K562 (cell line): Measurements from ENCODE around the gene ALG12. TPM values are rescaled to one million over a fixed set of nuclear protein-coding genes. Genes with fewer than 3 reads are reported as not detected.
A peak's percentile ranks its signal among the peaks of the same experiment; 100 is the strongest.

Source experiments
- ADNP ChIP-seq: fragments of 200-800 bp; sonication (Bioruptor generic); IDR thresholded peaks from 2 replicates; pipeline ENCODE4 v1.6.1; 2016; ENCODE audit warnings: missing genetic modification characterization, missing compliant biosample characterization
- AFF4 ChIP-seq: sonication (generic); formaldehyde crosslinking; IDR thresholded peaks from 2 replicates; pipeline ENCODE4 v1.8.0; 2023; ENCODE audit warnings: mild to moderate bottlenecking, missing genetic modification reagents
- BRD4 ChIP-seq: fragments of 200-600 bp; sonication (generic); IDR thresholded peaks from 2 replicates; pipeline ENCODE4 v1.6.1; 2017; ENCODE audit warnings: inconsistent platforms
- CREB5 ChIP-seq: fragments of 250-450 bp; sonication (Bioruptor Pico); IDR thresholded peaks from 2 replicates; pipeline ENCODE4 v1.5.0; 2020; ENCODE audit warnings: mild to moderate bottlenecking
- KLF6 ChIP-seq: fragments of 250-450 bp; sonication (Bioruptor Pico); IDR thresholded peaks from 2 replicates; pipeline ENCODE4 v1.4.0; 2020; ENCODE audit warnings: mild to moderate bottlenecking, moderate library complexity, borderline replicate concordance
- MITF ChIP-seq: IDR thresholded peaks from 2 replicates; pipeline ENCODE4 v1.6.1; 2014; ENCODE audit warnings: antibody characterized with exemption
- MLX ChIP-seq, 2 experiments: fragments of 450-650 bp in 1 of 2; sonication (generic) in 1 of 2; formaldehyde crosslinking; conservative IDR thresholded peaks; 2 replicates each; pipeline versions ENCODE4 v1.4.0 to v1.8.1; 2020 to 2022; ENCODE audit warnings: mild to moderate bottlenecking in 1 of 2, missing genetic modification reagents in 1 of 2
- PHF8 ChIP-seq: fragments of 200-600 bp; sonication (generic); IDR thresholded peaks from 2 replicates; pipeline ENCODE4 v1.6.1; 2012; ENCODE audit warnings: mixed run types, mild to moderate bottlenecking, inconsistent platforms, low read length, moderate library complexity, borderline replicate concordance
- SNRNP70 ChIP-seq: fragments of 200-400 bp; formaldehyde crosslinking; optimal IDR thresholded peaks from 2 replicates; pipeline ENCODE3; 2017; ENCODE audit warnings: low read depth, low read length
- VEZF1 ChIP-seq: fragments of 200-800 bp; sonication (Bioruptor generic); IDR thresholded peaks from 2 replicates; pipeline ENCODE4 v1.6.1; 2017; ENCODE audit warnings: missing genetic modification characterization, missing compliant biosample characterization
- ZEB2 ChIP-seq: fragments of 450-650 bp; IDR thresholded peaks from 2 replicates; pipeline ENCODE4 v1.6.1; 2016
- ZKSCAN8 ChIP-seq: fragments of 200-800 bp; sonication (Bioruptor generic); IDR thresholded peaks from 2 replicates; pipeline ENCODE4 v1.6.1; 2016; ENCODE audit warnings: missing genetic modification characterization, missing compliant biosample characterization
- ZNF165 ChIP-seq: fragments of 250-450 bp; sonication (Bioruptor Pico); IDR thresholded peaks from 2 replicates; pipeline ENCODE4 v1.4.0; 2020; ENCODE audit warnings: borderline replicate concordance
- ZNF280A ChIP-seq: fragments of 450-650 bp; IDR thresholded peaks from 2 replicates; pipeline ENCODE4 v1.6.1; 2018; ENCODE audit warnings: mild to moderate bottlenecking, low read depth; ENCODE audit not compliant: partially characterized antibody
- ZNF444 ChIP-seq: fragments of 250-450 bp; sonication (Bioruptor Pico); IDR thresholded peaks from 2 replicates; pipeline ENCODE4 v1.4.0; 2020; ENCODE audit warnings: mild to moderate bottlenecking, moderate library complexity
- polyA plus RNA-seq, 8 experiments: library from polyadenylated mRNA; depleted of rRNA in 4 of 8; stranded (reverse) in 5 of 8; unstranded in 3 of 8; fragments of >200 nt; fragmentation: Nextera tagmentation in 2 of 8; fragmentation: Illumina TruSeq in 1 of 8; extraction: Ambion mirVana in 2 of 8; extraction: Trizol in 1 of 8; gene quantifications; 2 replicates each; pipeline versions ENCODE4 v1.2.1 to v1.2.3, GENCODE V29; 2011 to 2014; ENCODE audit warnings: inconsistent platforms in 1 of 8, missing spikeins in 1 of 8
- total RNA-seq, 7 experiments: library from RNA; depleted of rRNA in 6 of 7; stranded (reverse); fragments of >200 nt in 6 of 7; fragmentation: Illumina TruSeq in 2 of 7; extraction: Trizol in 2 of 7; gene quantifications; 2 replicates each; pipeline versions ENCODE4 v1.2.1 to v1.2.3, GENCODE V29; 2011 to 2021; ENCODE audit warnings: low replicate concordance in 1 of 7

ALG12 gene
- total and polyA plus RNA-seq, 9 of the 15 experiments (the other 6 are each of a cell fraction or from before 2014, with no cell fraction given), result 0.20 to 8.5 (median 3.4) TPM

- peak; percentile 98 for TF ChIP-seq VEZF1
- peak; percentile 70 for TF ChIP-seq MITF
- TF ChIP-seq ADNP (tag), result no peak
- no peak for TF ChIP-seq ZNF444 (CRISPR knock-in tag)
- no peak for TF ChIP-seq ZKSCAN8
- TF ChIP-seq BRD4, result no peak
- TF ChIP-seq ZEB2, result no peak
- TF ChIP-seq AFF4 (CRISPR knock-in tag), result no peak
- TF ChIP-seq CREB5, result no peak
- no peak for TF ChIP-seq KLF6 (CRISPR knock-in tag)
- no peak for TF ChIP-seq SNRNP70
- TF ChIP-seq ZNF280A, result no peak
- no peak for TF ChIP-seq ZNF165 (CRISPR knock-in tag)
- TF ChIP-seq PHF8, result no peak; the same call in 1 of the 2 replicates
- TF ChIP-seq MLX (CRISPR knock-in tag; conservative IDR thresholded peaks at IDR 0.05), result no peak
Measured at GRCh38 chr22:49936018-49936972, 18.1 kb upstream of the ALG12 start (continued).
